Cardiac septum (tissue), 1 donor: ENCODE measurements around the gene AATK. TPM values are rescaled to one million over a fixed set of nuclear protein-coding genes. Genes with fewer than 3 reads are reported as not detected.
"Not testable (repeated sequence)": the region's sequence is repeated elsewhere in the genome, so short reads cannot be mapped to it uniquely, and the experiment has no call there.

ENCODE experiments used
- DNase-seq: peaks from one replicate; pipeline ENCODE4 v3.0.0-alpha.2; 2020; ENCODE audit warnings: low spot score
- intact Hi-C: fragments of 100-400 bp; cut with DNase I; formaldehyde crosslinking; loops from one replicate; pipeline ENCODE4 v1.14.0; 2022
- total RNA-seq: library from RNA; stranded (reverse); fragmentation: NEBNext Ultra II Directional; extraction: Animal tissue kit (Norgen Biotek cat#: 25700); gene quantifications from one replicate; pipeline ENCODE4 v1.2.1, GENCODE V29; 2021
- donor health status: DM: no; HTN: no; CAD: no.

AATK gene
- total RNA-seq, 1 donor from 2014 or later, result 9.3 TPM

GRCh38 chr17:81165246-81166032, 582 bp downstream of the AATK start, which contains the start of gene PVALEF:
TSS of gene PVALEF (plus strand) at chr17:81165507. CDS start at chr17:81181227, 15,720 bp downstream.
- no peak for DNase-seq
- intact Hi-C loops, result no loop called here

DNA sequence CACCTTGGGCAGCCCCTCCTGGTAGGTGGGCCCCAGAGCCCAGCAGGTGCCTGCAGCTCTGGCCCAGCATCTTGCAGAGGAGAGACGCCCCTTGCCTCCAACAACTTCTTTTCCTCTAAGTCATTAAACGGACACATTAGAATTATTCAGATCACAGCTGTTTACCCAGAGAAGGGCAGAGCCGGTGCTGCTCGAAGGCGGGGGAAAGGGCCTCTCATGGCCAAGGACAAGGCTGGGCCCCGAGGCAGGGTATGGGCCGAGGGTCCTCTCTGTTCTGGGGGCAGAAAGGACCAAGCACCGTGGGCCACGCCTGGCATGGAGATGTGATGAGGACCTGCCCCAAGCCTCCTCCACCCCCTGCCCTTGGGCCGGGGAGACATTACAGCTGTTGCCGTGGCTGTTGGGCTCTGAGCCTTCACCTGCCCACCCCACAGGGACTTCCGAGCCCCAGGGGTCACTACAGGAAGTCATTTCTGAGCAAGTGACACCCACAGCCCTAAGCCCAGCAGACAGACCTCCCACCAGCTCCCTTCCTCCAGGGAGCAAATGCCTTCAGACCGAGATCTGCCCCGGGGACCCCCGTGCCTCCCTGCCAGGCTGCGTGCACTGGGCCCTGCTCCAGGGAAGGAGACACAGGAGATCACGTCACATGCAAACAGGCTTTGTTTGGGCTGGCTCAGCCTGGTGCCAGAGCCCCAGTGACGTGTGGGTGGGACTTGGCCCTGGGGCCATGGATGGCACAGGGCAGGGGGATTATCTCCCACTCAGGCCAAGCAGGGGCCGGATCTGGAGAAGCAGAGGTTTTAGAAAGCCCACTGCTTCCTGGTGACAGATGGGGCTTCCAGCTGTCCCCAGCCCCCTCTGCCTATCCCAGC, 1.4 kb downstream of the AATK start:
- intact Hi-C loops, result no loop called here
- DNase-seq, result no peak

DNA sequence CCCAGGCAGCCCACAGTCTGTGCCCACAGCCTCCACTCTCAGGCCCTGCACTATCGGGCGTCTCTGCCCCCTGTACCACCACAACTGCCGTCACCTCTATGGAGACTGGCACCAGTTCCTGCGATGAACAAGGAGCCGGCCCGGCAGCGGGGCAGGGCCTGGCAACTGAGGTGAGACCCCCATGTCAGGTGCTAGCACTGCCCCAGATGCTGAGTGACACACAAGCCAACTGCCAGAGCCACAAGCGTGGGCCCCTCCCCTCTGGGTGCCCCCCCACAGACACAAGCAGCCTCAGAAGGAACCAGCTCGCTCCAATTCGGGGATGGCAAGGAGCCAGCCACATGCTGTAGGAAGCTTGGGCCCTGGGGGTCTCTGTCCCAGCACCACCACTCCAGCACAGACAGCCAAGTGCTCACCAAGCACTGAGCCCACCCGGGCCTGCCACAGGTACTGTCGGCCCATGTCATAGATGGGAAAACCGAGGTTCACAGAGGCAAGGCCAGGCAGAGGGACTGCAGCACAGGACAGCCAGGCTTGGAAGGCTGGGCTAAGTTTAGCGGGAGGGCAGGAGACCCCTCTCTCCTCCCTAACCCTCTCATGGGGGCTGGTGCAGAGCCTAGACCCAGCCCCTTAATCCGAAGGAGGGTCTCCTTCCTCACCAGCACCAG, 2.2 kb downstream of the AATK start:
- no peak for DNase-seq
- intact Hi-C loops, result no loop called here

DNA sequence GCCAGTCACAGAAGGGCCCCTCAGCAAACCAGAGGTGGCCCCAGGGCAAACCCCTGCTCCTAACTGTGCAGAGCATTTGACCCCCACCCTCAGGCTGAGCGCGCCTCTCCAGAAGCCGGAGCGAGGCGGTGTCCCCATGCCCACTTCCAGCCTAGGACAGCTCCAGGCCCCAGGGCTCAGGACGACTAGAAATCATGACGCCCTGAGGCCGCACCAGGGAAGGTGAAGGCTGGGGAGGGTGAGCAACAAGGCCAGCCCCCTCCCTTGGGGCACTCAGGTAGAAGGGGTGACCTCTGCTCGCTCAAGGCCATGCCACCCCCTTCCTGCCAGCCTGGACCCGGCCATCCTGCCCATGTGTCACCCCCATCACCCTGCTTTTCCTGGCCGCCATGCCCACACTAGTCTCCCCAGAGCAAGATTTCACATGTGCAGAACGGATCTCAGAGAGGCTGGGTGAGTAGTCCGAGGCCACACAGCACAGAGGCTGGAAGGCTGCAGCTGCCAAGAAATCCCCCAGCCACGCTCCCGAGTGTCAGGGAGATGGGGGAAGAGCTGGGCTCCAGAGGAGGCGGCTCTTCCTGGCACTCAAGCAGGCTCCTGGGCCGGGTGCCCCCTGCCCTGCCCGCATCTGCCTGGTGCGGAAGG, 2.8 kb downstream of the AATK start:
- intact Hi-C loops, result no loop called here
- no peak for DNase-seq

DNA sequence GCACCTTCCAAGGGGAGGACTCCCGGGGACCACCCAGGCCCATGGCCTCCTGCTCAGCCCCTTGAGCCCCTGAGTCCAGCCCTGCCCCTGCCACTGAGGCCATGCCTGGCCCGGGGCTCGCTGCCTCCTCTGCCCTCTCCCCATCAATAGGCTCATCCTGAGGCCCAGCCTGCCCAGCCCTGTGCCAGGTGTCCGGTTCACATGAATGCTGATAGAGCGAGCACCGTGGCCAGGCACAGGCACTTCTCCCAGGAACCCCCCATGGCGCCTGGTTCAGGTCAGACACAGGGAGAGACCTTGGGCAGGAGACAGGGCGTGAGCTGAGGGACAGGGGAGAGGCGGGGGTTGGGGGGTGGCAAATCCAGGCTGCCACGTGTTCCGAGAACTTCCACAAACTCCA, 3.5 kb downstream of the AATK start:
- intact Hi-C loops, result no loop called here
- no peak for DNase-seq

- no peak for DNase-seq
- intact Hi-C loops, result no loop called here
Measured at GRCh38 chr17:81161972-81162371, 4.0 kb downstream of the AATK start.

- no peak for DNase-seq
- intact Hi-C loops, result no loop called here
Measured at GRCh38 chr17:81161536-81161935, 4.5 kb downstream of the AATK start.

DNA sequence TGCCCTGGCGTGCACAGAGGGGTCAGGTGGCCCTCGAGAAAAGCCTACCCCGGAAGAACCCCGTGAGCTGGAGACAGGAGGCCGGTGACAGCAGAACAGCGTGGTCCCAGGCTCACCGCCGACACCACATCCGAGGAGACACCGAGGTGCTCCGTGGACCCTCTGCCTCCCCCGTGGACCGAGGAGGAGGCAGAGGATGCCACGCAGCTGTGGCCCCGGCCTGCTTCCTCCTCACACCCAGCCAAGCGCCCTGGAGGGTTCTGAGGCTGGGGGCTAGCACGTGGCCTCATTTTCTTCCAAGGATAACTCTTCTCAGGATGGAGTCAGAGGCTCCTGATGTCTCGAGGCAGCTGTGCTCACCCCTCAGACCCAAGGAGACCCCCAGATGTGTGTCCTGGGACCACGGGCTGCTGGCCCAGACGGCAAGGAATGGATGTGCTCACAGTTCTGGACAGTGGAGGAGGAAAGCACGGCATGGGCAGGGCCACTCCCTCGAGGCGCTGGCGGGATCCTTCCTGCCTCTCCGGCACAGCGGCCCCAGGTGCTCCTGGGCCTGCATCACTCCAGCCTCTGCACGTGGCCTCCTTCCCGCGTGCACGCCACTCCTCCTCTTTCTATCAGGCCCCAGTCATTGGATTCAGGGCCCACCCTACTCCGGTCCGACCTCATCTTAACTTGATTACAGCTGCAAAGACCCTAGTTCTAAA, 5.1 kb downstream of the AATK start:
- DNase-seq, result no peak
- intact Hi-C loops, result no loop called here

DNA sequence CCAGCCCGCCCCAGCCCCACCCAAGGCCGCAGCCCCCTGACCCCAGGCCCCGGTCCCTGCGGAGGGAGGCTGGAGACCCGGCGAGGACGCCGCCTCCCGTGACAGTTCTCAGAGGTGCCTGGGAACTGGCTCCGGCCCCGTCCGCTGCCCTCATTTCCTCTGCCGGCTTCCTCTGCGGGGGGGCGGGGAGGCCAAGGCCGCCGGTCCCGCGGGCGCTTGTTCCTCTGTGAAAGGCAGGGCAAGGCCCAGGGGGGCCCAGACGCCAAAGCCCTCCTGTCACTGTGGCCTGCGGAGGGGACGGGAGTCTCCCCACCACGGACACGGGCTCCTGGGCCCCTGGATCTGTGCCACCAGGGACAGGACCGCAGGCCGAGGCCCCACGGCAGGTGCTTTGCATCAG, 5.7 kb downstream of the AATK start:
- intact Hi-C loops, result no loop called here

DNA sequence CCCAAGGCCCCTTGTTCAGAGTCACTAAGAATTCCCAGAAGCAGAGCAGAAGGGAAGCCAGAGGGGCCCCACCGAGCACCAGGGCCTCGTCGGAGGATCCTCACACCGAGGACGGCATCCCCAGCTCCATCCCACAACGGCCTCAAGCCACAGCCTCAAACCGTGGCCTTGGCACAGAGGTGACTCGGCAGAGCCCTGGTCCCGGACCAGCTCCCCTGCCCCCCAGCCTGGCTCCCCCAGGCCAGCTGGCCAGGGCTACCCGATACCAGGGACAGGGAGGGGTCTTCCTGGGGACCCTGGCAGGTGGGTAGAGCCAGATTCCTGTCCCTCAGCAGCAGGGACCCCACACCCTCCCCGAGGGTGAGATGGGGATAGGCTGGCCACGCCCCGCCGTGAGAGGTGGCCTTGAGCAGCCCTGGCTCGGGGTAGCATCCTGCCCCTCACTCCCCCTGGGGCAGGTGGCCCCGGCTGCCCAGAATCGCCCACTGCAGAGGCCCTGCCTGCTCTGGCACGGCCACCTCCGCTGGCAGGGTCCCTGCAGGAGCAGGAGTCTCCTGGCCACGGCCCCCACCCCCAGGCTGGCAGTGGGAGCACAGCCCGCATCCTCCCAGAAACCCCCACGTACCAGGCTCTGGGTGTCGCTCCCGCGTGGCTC, 6.3 kb downstream of the AATK start:
- intact Hi-C loops, result no loop called here
- DNase-seq, result no peak

More for the DNA sequence above, 5.7 kb downstream of the AATK start:
- DNase-seq, result peak; percentile 93

DNA sequence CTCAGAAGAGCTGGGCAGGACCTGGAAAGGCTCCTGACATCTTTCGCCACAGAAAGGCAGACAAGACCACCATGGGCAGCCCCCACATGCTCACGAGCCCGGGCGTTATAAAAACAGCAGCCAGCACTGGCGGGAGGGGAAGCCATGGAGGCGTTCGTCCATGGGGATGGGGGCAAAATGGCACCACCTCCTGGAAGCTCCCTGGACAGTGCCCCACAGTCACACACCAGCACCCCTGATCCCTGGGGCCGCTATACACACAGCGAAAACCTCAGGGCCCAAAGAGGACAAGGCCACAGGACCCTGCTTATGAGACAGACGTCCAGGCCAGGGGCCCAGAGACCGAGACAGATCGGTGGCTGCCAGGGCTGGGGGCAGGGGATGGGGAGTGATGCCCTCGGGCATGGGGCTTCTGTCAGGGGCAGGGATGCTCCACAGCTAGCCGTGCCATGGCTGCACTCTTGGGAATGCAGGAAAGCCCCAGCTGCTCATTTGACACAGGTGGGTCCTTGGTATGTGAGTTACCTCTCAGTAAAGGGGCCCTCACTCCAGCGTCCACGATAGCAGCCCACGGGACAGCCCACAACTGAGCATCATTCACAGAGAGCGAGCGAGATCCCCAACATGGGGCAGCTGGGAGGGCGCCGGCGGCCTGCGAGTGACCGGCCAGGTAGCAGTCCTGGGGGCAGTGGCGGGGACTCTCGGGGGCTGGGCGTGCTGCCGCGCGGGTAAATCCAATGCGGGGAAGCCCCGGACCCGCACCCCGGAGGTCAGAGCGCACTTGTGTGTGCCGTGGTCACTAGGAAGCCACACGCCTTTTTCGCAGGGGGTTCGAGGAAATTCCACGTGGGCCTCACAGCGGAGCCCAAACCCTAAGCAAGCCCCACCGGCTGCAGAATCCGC, 7.1 kb downstream of the AATK start:
- intact Hi-C loops, result no loop called here
- no peak for DNase-seq

GRCh38 chr17:81157848-81158687, 8.0 kb downstream of the AATK start:
- DNase-seq, result no peak
- intact Hi-C loops, result no loop called here

GRCh38 chr17:81156866-81157805, 8.9 kb downstream of the AATK start:
- no peak for DNase-seq
- intact Hi-C loops, result no loop called here

- intact Hi-C loops, result no loop called here
- DNase-seq, result no peak
Measured at GRCh38 chr17:81154961-81155360, 11.1 kb downstream of the AATK start.

GRCh38 chr17:81154016-81154415, 12.0 kb downstream of the AATK start:
- DNase-seq, intact Hi-C loops: not testable (repeated sequence)

DNA sequence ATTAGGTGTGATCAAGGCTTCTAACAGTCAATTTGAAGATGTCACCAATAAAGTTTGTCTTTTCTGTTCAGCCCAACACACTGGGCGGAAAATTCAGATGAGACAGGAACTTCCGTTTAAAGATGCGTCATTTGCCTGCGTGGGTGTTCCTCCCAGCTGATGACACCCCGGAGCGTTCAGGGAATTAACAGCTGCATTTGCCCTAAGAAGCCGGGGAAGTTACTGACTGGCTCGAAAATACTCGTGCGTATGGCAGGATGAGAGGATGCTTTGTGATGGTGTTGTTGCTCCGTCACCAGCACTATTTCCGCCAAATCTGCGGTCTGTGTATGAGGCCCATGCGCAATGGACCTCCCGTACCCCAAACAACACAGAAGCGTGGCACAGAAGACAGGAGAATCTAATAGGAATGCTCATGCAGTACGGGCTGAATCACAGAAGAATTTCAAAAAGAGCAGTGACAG, 12.6 kb downstream of the AATK start:
- no peak for DNase-seq
- intact Hi-C loops, result no loop called here
